Pancreas (tissue), 10 donors: ENCODE results near the gene PHF21A. TPM values are rescaled to one million over a fixed set of nuclear protein-coding genes. Genes with fewer than 3 reads are reported as not detected.
"Not testable (repeated sequence)": the region's sequence is repeated elsewhere in the genome, so short reads cannot be mapped to it uniquely, and the experiment has no call there.

ENCODE experiments used
- ATAC-seq, 4 donors: fragments of 200-7000 bp; cut with Tn5 transposase; one replicate each; pipeline versions ENCODE4 v1.8.0 to v1.9.1; 2020; ENCODE audit warnings: mild to moderate bottlenecking in 4 of 4, moderate library complexity in 4 of 4
- DNase-seq, 6 donors: peaks; one replicate each; pipeline ENCODE4 v3.0.0-alpha.2; 2020
- FAIRE-seq: peaks from 2 replicates; lab custom pipeline; 2012; peaks lifted over from hg19 to GRCh38; lab: Jason Lieb, UNC
- H3K27ac ChIP-seq, 4 donors: fragments of 200-600 bp; sonication (generic); 1 replicate in 3 of 4; 2 replicates in 1 of 4; pipeline versions ENCODE4 v1.5.0 to v1.8.0; 2020
- H3K27me3 ChIP-seq, 4 donors: fragments of 200-600 bp; one replicate each; pipeline ENCODE4 v1.8.0; 2021
- H3K36me3 ChIP-seq, 3 donors: fragments of 200-600 bp; sonication (generic) in 1 of 3; one replicate each; pipeline versions ENCODE4 v1.5.0 to v1.8.0; 2020 to 2021
- H3K4me1 ChIP-seq, 3 donors: fragments of 200-600 bp; one replicate each; pipeline ENCODE4 v1.8.0; 2021
- H3K4me3 ChIP-seq, 4 donors: fragments of 200-600 bp; sonication (generic) in 2 of 4; one replicate each; pipeline versions ENCODE4 v1.5.0 to v1.8.0; 2020 to 2021
- H3K9me3 ChIP-seq, 4 donors: fragments of 200-600 bp; one replicate each; pipeline ENCODE4 v1.8.0; 2021
- WGBS, 2 donors: extraction: QIAGEN DNeasy Blood & Tissue Kit; methylation state at CpG; one replicate each; pipeline ENCODE4 v1.1.7; 2013; 5-methylcytosine and 5-hydroxymethylcytosine counted together
- intact Hi-C, 3 donors: fragments of 100-400 bp; cut with DNase I; formaldehyde crosslinking; loops; one replicate each; pipeline versions ENCODE4 v1.11.1 to v1.14.2; 2022
- polyA plus RNA-seq, 2 donors: library from polyadenylated mRNA; stranded (reverse); fragments of 200-250 nt; gene quantifications; one replicate each; pipeline ENCODE4 v1.2.3, GENCODE V29; 2013
- total RNA-seq, 6 donors: library from RNA; stranded (reverse); fragmentation: NEBNext Ultra II Directional in 4 of 6; extraction: Animal tissue kit (Norgen Biotek cat#: 25700) in 4 of 6; gene quantifications; one replicate each; pipeline versions ENCODE4 v1.2.1 to v1.2.4, GENCODE V29; 2021 to 2023
- TF ChIP-seq, protein P1 (sequence below), 4 donors: fragments of 200-600 bp; sonication (generic) in 3 of 4; IDR thresholded peaks; one replicate each; pipeline versions ENCODE4 v1.5.0 to v1.8.0; 2021; ENCODE audit warnings: antibody characterized with exemption in 4 of 4
- donor health status: healthy with polysubstance abuse.
- donor health status: DM: no; HTN: no; CAD: no; lungs with moderate emphysema.
- donor health status: DM: no; HTN: no; CAD: no.
- donor health status: control.
- donor health status: control.
- donor health status: Bipolar disorder and iron deficiency.
- donor health status: DM: yes; HTN: yes; CAD: no.
- donor health status: DM: no; HTN: no; CAD: no.
- donor health status: DM: no; HTN: no; CAD: no.
- donor health status: DM: yes; HTN: yes; CAD: no.

Gene PHF21A
- total and polyA plus RNA-seq, 8 donors, result 11.4 to 30.3 (median 14.4) TPM

DNA sequence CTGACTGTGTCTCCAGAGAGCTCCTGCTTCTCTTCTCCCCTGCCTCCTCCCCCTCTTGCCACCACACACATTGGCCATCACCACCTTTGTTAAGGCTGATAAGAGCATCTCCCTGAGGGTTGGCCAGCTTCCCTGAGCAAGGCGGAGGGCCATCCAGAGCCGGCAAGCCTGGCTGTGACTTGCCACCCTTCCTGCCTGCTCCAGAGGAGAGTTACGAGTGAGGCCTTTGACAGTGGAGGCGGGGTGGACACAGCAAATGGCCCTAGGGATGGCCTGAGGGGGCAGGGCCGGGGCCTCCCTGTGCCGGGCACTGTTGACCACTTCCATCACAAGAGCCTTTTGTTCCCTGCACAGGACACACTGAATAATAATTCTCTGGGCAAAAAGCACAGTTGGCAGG, 219.6 kb downstream of the PHF21A start:
- Histone ChIP-seq H3K27ac (no peak overlapping the region), H3K27me3 (no peaks in the 10 kb centered on the region), H3K4me1 (peaks cover 11 to 26% (median 16%) of the 10 kb centered on the region in 3 donors), H3K9me3 (no peaks in the 10 kb centered on the region), H3K36me3 (peaks cover 0 to 14% (median 3%) of the 10 kb centered on the region in 3 donors), H3K4me3 (peak overlapping the region in 1 of 4 donors; percentile 49)
- 76 to 80% methylated on average over 6 of the region's 6 CpGs for WGBS, 2 donors
- no peak for FAIRE-seq
- TF ChIP-seq, protein P1, sequence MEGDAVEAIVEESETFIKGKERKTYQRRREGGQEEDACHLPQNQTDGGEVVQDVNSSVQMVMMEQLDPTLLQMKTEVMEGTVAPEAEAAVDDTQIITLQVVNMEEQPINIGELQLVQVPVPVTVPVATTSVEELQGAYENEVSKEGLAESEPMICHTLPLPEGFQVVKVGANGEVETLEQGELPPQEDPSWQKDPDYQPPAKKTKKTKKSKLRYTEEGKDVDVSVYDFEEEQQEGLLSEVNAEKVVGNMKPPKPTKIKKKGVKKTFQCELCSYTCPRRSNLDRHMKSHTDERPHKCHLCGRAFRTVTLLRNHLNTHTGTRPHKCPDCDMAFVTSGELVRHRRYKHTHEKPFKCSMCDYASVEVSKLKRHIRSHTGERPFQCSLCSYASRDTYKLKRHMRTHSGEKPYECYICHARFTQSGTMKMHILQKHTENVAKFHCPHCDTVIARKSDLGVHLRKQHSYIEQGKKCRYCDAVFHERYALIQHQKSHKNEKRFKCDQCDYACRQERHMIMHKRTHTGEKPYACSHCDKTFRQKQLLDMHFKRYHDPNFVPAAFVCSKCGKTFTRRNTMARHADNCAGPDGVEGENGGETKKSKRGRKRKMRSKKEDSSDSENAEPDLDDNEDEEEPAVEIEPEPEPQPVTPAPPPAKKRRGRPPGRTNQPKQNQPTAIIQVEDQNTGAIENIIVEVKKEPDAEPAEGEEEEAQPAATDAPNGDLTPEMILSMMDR (IDR thresholded peaks at IDR 0.05), result no peak
- intact Hi-C loops, result no loop called here
- ATAC-seq, result no peak
- DNase-seq, result peak in 2 of 6 donors; percentile 39 to 43

DNA sequence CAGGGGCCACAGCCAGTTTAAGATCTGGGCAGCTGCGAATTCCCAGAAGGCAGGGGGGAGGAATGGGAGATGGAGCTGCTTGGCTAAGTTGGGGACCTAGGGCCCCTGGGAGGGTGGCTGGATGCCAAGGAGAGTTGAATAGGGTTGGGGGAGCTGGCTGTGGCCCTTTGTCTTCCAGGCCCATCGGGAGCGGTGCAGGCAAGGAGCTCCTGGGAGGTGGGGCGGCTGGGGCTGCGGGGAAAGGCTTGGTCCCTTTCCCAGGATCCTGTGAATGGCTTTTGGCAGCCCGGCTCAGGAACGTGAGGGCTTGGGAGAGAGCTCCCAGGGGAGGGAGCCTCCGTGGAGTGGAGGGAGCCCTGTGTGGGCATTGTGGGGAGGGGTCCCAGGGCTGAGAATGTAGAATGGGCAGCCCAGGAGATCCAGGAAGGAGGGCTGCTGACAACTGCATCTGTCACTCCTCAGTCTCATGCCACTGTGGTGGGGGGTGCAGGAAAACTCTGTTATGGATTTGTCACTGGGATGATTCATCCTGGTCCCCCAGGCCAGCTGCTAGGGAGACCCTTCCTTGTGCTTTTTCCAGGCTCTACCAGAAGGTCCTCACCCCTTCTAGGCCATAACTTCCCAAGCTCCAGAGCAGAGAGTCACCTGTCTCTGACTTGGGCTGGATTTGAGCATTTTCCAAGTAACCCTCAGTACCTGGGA, 220.2 kb downstream of the PHF21A start:
- Histone ChIP-seq H3K9me3 (no peaks in the 10 kb centered on the region), H3K36me3 (peaks cover 0 to 14% (median 3%) of the 10 kb centered on the region in 3 donors), H3K27me3 (no peaks in the 10 kb centered on the region), H3K4me1 (peaks cover 7 to 21% (median 18%) of the 10 kb centered on the region in 3 donors), H3K4me3 (peak overlapping the region; percentile 35 to 65 (median 48)), H3K27ac (peak overlapping the region; percentile 67 to 95 (median 88))
- intact Hi-C loops, result no loop called here
- 1 to 8% methylated on average over 8 of the region's 8 CpGs for WGBS, 2 donors
- DNase-seq (peak; percentile 67 to 90 (median 76)), FAIRE-seq (no peak), ATAC-seq (peak; percentile 20 to 46 (median 36))
- TF ChIP-seq, protein P1 (IDR thresholded peaks at IDR 0.05), result no peak

DNA sequence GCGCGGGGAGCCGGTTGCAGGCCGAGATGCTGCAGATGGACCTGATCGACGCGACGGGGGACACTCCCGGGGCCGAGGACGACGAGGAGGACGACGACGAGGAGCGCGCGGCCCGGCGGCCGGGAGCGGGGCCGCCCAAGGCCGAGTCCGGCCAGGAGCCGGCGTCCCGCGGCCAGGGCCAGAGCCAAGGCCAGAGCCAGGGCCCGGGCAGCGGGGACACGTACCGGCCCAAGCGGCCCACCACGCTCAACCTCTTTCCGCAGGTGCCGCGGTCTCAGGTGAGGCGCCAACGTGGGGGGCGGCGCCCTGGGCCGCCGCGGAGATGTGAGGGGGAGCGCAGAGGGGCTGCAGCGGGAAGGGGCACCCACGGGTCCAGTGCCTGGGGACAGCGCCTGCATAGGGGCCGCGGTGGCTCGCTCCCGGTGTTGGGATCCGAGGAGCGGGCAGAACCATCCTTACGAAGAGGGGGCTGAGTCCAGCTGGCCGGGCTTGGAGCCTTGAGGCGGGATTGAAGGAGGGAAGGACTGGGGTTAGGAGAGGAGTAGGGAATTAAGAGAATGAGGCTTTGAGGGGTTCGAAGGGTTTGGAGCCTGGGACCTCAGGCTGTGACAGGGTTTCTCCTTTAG, 221.0 kb downstream of the PHF21A start:
- 1% methylated on average over 24 to 39 of the region's 59 CpGs for WGBS, 2 donors
- ATAC-seq (peak; percentile 9 to 43 (median 24)), DNase-seq (peak in 3 of 6 donors; percentile 46 to 81 (median 65))
- H3K27me3 ChIP-seq, intact Hi-C loops, FAIRE-seq, H3K9me3 ChIP-seq: not testable (repeated sequence)
- Histone ChIP-seq H3K4me1 (peaks cover 5 to 15% (median 15%) of the 10 kb centered on the region in 3 donors), H3K27ac (peak overlapping the region; percentile 82 to 95 (median 88)), H3K4me3 (peak overlapping the region; percentile 35 to 65 (median 48)), H3K36me3 (peaks cover 0 to 14% (median 3%) of the 10 kb centered on the region in 3 donors)

DNA sequence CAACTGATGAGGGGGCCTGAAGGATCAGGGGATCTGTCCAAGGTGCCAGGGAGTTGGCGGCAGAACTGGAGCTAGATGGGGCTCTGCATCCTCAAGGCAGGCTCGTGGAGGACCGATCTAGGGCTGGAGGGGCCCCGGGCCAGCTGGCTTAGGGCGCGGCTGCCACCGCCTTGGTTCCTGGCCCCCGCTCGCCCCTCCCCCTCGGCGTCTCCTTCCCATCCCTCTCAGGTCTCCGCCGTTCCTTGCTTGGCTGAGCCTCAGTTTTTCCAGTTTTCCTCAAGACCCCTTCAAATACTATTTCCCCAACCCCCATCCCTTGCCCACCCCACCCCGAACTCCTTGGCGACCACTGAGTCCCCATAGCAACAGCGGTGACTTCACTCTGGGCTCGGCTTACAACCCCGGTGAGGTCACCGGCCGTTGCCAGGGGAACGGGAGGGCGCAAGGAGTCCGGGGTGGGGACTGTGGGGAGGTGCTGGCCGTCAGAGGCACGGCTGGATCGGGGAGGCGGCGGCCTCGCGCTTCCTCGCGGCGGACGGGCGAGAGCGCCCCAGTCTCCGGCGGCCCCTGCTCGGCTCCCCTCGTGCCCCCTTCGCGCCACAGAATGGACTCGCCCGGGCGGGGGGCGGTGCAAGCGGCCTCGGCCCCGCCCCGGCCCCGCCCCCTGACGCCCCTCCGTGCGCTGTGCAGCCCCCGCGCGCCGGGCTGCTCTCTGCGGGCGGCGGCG, 221.6 kb downstream of the PHF21A start:
- Histone ChIP-seq H3K4me1 (peaks cover 0 to 11% (median 11%) of the 10 kb centered on the region in 3 donors), H3K27ac (peak overlapping the region; percentile 82 to 95 (median 88)), H3K27me3 (no peaks in the 10 kb centered on the region), H3K36me3 (peaks cover 0 to 14% (median 3%) of the 10 kb centered on the region in 3 donors), H3K4me3 (peak overlapping the region; percentile 35 to 65 (median 48)), H3K9me3 (no peaks in the 10 kb centered on the region)
- DNase-seq (peak; percentile 88 to 96 (median 92)), FAIRE-seq (no peak), ATAC-seq (peak; percentile 75 to 87 (median 82))
- TF ChIP-seq, protein P1 (IDR thresholded peaks at IDR 0.05), result no peak
- intact Hi-C loops, result no loop called here
- 1 to 2% methylated on average over 43 to 62 of the region's 62 CpGs for WGBS, 2 donors

DNA sequence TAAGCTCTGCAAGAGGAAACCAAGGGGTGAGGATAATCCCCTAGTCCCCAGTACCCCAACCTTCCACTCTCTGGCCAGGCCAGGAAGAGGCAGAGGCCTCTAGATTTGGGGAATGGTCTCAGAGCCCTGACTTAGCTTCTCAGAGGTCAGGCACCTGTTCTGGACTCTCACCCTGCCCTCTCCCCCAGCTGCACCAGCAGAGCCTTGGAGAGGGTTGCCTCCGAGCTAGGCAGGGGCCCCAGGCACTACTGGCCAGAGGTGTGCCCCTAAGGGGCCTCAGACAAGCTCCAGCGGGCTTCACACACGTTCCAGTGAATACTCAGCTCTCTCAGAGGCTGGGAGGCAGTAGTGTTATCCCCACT, 222.2 kb downstream of the PHF21A start:
- WGBS, 2 donors, result 29 to 33% methylated on average over 3 of the region's 3 CpGs
- FAIRE-seq (no peak), DNase-seq (peak in 1 of 6 donors; percentile 69), ATAC-seq (no peak)
- H3K4me3 ChIP-seq, result peak overlapping the region in 1 of 4 donors; percentile 65
- H3K27ac ChIP-seq, result peak overlapping the region in 3 of 4 donors; percentile 82 to 95 (median 93)
- TF ChIP-seq, protein P1 (IDR thresholded peaks at IDR 0.05), result no peak
- no peaks in the 10 kb centered on the region for H3K27me3 ChIP-seq
- H3K36me3 ChIP-seq, result peaks cover 0 to 14% (median 3%) of the 10 kb centered on the region in 3 donors
- peaks cover 0 to 10% (median 5%) of the 10 kb centered on the region in 3 donors for H3K4me1 ChIP-seq
- no peaks in the 10 kb centered on the region for H3K9me3 ChIP-seq
- intact Hi-C loops, result no loop called here
